Measurements from ENCODE around the gene CHSY1. TPM values are rescaled to one million over a fixed set of nuclear protein-coding genes. Genes with fewer than 3 reads are reported as not detected.

The CHSY1 gene
- total and polyA plus RNA-seq, 10 of the 15 experiments (the other 5 are each of a cell fraction or from before 2014, with no cell fraction given): 1.4 to 31.2 (median 10.5) TPM

DNA sequence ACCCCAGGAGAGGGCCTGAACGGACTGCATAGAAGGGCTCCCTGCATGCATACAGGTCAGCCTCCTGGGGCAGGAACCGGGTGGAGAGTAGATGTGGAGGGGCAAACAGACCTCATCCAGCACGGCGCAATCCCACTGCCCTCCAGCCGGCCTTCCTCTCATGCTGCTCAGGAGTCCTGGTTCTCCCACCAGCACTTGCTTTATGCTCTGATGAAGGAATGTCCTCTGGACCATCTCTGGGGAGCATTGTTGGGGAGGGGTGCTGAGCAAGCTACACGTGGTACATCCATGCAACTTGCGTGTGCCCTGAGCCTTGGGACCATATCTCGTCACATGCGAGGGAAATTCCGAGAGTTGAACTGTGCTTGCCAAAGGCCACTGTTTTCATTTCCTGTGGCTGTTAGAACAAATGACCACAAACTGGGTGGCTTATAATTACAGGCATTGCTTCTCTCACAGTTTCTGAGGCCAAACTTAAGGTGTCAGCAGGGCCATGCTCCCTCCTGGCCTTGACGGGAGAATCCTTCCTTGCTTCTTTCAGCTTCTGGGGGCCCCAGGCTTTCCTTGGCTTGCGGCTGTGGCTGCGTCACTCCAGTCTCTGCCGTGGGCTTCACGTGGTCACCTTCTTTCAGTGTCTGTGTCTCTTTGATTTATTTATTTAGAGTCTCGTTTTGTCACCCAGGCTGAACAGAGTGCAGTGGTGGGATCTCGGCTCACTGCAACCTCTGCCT, 13.2 kb upstream of the CHSY1 start:
- in situ Hi-C loops (cut with MboI) (loop anchor here (5.0 to 10.0 kb wide), 4 partner anchors 178 to 650 kb away; no protein-coding TSS in a partner anchor), intact Hi-C loops (cut with micrococcal nuclease; ENCODE audit: unreplicated experiment) (no loop called here)
- TF ChIP-seq IRF4 (IDR thresholded peaks at IDR 0.05; ENCODE audit: low read depth, low read length): no peak
- no peak; the same call in 1 of the 2 replicates for TF ChIP-seq LARP7 (IDR thresholded peaks at IDR 0.05)
- TF ChIP-seq RUNX3 (IDR thresholded peaks at IDR 0.05; ENCODE audit: low read length): peak; percentile 93
- peak; percentile 51 for TF ChIP-seq EED (IDR thresholded peaks at IDR 0.05; ENCODE audit: low read depth)
- TF ChIP-seq CEBPB (IDR thresholded peaks at IDR 0.05; ENCODE audit: borderline replicate concordance in 1 of 2, low read depth in 2 of 2, low read length in 2 of 2): no peak
- peak; percentile 94 for TF ChIP-seq MTA2 (IDR thresholded peaks at IDR 0.05; ENCODE audit: low read depth)
- TF ChIP-seq POU2F2 (IDR thresholded peaks at IDR 0.05; ENCODE audit: borderline replicate concordance, low read depth, low read length): peak; percentile 78; the same call in 2 of the 3 replicates
- peak; percentile 91 for TF ChIP-seq MYB (IDR thresholded peaks at IDR 0.05; ENCODE audit: borderline replicate concordance, low read depth, low read length)
- TF ChIP-seq RAD51 (IDR thresholded peaks at IDR 0.05): peak; percentile 91
- TF ChIP-seq DPF2 (IDR thresholded peaks at IDR 0.05): peak; percentile 91
- TF ChIP-seq ZNF24 (IDR thresholded peaks at IDR 0.05): peak; percentile 91
- TF ChIP-seq, protein P1, sequence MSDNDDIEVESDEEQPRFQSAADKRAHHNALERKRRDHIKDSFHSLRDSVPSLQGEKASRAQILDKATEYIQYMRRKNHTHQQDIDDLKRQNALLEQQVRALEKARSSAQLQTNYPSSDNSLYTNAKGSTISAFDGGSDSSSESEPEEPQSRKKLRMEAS (IDR thresholded peaks at IDR 0.05; ENCODE audit: low read depth, low read length): peak; percentile 63; the same call in 1 of the 2 replicates
- peak; percentile 95 for TF ChIP-seq IKZF1 (conservative IDR thresholded peaks at IDR 0.05)
- 0 out of 3 replicates have a peak, but pooled peaks of 1 of the 2 experiments have one; percentile 19 for TF ChIP-seq EGR1 (IDR thresholded peaks at IDR 0.05; ENCODE audit: borderline replicate concordance in 1 of 2, low read depth in 2 of 2, low read length in 2 of 2)
- peak; percentile 94; a peak in 3 of 4 replicates for TF ChIP-seq EP300 (IDR thresholded peaks at IDR 0.05; ENCODE audit: borderline replicate concordance in 1 of 2, control insufficient read depth in 1 of 2, low read depth in 2 of 2, low read length in 2 of 2)
- TF ChIP-seq, protein P2, sequence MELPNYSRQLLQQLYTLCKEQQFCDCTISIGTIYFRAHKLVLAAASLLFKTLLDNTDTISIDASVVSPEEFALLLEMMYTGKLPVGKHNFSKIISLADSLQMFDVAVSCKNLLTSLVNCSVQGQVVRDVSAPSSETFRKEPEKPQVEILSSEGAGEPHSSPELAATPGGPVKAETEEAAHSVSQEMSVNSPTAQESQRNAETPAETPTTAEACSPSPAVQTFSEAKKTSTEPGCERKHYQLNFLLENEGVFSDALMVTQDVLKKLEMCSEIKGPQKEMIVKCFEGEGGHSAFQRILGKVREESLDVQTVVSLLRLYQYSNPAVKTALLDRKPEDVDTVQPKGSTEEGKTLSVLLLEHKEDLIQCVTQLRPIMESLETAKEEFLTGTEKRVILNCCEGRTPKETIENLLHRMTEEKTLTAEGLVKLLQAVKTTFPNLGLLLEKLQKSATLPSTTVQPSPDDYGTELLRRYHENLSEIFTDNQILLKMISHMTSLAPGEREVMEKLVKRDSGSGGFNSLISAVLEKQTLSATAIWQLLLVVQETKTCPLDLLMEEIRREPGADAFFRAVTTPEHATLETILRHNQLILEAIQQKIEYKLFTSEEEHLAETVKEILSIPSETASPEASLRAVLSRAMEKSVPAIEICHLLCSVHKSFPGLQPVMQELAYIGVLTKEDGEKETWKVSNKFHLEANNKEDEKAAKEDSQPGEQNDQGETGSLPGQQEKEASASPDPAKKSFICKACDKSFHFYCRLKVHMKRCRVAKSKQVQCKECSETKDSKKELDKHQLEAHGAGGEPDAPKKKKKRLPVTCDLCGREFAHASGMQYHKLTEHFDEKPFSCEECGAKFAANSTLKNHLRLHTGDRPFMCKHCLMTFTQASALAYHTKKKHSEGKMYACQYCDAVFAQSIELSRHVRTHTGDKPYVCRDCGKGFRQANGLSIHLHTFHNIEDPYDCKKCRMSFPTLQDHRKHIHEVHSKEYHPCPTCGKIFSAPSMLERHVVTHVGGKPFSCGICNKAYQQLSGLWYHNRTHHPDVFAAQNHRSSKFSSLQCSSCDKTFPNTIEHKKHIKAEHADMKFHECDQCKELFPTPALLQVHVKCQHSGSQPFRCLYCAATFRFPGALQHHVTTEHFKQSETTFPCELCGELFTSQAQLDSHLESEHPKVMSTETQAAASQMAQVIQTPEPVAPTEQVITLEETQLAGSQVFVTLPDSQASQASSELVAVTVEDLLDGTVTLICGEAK (IDR thresholded peaks at IDR 0.05; ENCODE audit: borderline replicate concordance): no peak; the same call in 1 of the 2 replicates

More for the DNA sequence above, 13.2 kb upstream of the CHSY1 start:
- no TSS peak for BruUV-seq (replicated peaks)
- no peaks in the 10 kb centered on the region for H4K20me1 ChIP-seq (ENCODE audit: control insufficient read depth, insufficient read depth)
- H3K4me3 ChIP-seq: no peak overlapping the region
- no peaks in the 10 kb centered on the region for H3K9me3 ChIP-seq (replicated peaks; ENCODE audit: control insufficient read depth, insufficient read depth, low read length)
- H3K9ac ChIP-seq (ENCODE audit: control insufficient read depth, insufficient read depth, low read length): no peak overlapping the region; the same call in 1 of the 2 replicates
- H2AFZ ChIP-seq (ENCODE audit: control insufficient read depth, low read depth, low read length): no peak overlapping the region; the same call in 1 of the 2 replicates
- H3K79me2 ChIP-seq (ENCODE audit: control insufficient read depth, insufficient read depth, low read length): no peaks in the 10 kb centered on the region
- SMC1A ChIA-PET (ENCODE audit: uncharacterized antibody, unreplicated experiment): interaction anchor here (1.0 to 6.5 kb wide), 4 partner anchors 9 to 30 kb away, joined by 3 to 41 read pairs (median 8); partner anchors contain the start of gene SNRPA1
- peak overlapping the region; percentile 40 for H3K4me2 ChIP-seq (ENCODE audit: control insufficient read depth, insufficient read depth)
- peaks cover 0 to 1% of the 10 kb centered on the region in 2 experiments; a peak in 1 of 4 replicates for H3K36me3 ChIP-seq (ENCODE audit: control insufficient read depth in 2 of 2, insufficient read depth in 2 of 2, low read length in 1 of 2)
- RAD21 ChIA-PET (ENCODE audit: unreplicated experiment): interaction anchor here (1.5 kb wide), 1 partner anchor 17 kb away, joined by 4 read pairs; no protein-coding TSS in a partner anchor
- 68% methylated on average over 17 of the region's 17 CpGs for WGBS (ENCODE audit: insufficient coverage, insufficient replicate concordance, low lambda C conversion rate, missing lambda C conversion rate)
- ATAC-seq (peak; percentile 86), DNase-seq (ENCODE audit: low read depth, low spot score) (peak; percentile 88), FAIRE-seq (peak; percentile 47)
- POLR2A ChIA-PET: interaction anchor here (0.8 to 2.6 kb wide), 3 partner anchors 10 to 76 kb away, joined by 4 to 10 read pairs (median 5); no protein-coding TSS in a partner anchor
- CTCF ChIA-PET: interaction anchor here (0.6 to 4.8 kb wide), 3 partner anchors 8 to 231 kb away, joined by 3 to 18 read pairs (median 3); no protein-coding TSS in a partner anchor
- peak overlapping the region; percentile 66 for H3K27ac ChIP-seq (ENCODE audit: control insufficient read depth, insufficient read depth)
- H3K4me1 ChIP-seq (ENCODE audit: control insufficient read depth, insufficient read depth, low read length): peaks cover 28% of the 10 kb centered on the region
- no peaks in the 10 kb centered on the region for H3K27me3 ChIP-seq (replicated peaks in 1 of 2; ENCODE audit: control insufficient read depth in 2 of 2, insufficient read depth in 2 of 2, low read length in 1 of 2)

Measured in GM12878 (cell line).